GM18498 (cell line): ENCODE data around the gene LPP.

ENCODE experiments used
- ATAC-seq: cut with Tn5 transposase; IDR thresholded peaks from one replicate; pipeline ENCODE4 v1.9.1; 2021; ENCODE audit warnings: mild to moderate bottlenecking, moderate library complexity; ENCODE audit not compliant: unreplicated experiment

The LPP gene

DNA sequence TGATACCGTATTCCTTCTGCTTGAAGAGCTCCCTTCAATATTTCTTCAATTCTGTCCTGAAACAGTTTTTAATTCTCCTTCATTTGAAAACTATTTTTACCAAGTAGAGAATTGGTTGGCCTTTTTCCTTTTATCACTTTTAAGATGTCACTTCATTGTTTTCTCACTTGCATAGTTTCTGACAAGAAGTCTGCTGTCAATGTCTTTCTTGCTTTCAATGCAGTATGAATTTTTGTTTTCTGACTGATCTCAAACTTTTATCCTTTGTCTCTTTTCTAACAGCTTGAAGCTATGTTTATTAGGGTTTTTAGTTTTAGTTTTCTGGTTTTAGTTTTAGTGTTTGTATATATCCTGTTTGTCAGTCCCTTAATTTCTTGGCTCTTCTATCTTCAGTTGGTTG, 653.0 kb downstream of the LPP start:
- ATAC-seq = no peak

DNA sequence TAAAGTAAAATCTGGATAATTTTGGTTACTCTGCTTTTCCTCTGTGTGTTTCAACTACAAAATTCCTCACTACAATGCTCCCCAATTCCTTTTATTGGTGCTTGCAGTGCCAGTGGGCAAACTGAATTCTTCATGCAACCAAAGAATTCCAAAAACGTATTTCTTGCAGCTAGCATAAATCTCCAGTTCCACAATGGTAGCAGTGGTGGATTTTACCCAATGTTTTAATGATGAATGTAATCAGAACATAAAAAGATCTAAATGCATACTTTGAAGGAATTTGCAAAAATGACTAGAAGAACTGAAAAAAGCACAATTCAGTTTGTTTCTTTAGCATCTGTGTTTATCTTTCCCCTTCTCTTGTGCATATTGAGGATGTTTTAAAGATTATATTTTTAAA, 658.2 kb downstream of the LPP start:
- ATAC-seq = no peak

DNA sequence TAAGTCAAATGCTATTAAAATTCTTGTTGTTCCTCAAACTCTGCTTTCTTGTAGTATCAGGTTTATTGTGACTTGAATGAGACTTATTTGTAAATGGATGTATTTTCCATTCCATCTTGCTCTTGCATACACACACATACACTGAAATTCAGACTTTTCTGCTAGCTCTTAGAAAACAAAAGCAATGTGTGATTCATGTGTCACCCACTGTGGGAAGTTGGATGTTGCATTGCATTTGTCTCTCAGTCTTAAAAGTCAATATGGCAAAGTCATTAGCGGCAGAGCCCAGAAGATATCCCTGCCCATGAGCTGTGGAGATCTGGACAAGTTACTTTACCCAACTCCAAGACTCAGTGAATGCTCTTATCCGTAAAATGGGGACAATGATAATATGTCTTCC, 660.6 kb downstream of the LPP start:
- ATAC-seq = no peak

DNA sequence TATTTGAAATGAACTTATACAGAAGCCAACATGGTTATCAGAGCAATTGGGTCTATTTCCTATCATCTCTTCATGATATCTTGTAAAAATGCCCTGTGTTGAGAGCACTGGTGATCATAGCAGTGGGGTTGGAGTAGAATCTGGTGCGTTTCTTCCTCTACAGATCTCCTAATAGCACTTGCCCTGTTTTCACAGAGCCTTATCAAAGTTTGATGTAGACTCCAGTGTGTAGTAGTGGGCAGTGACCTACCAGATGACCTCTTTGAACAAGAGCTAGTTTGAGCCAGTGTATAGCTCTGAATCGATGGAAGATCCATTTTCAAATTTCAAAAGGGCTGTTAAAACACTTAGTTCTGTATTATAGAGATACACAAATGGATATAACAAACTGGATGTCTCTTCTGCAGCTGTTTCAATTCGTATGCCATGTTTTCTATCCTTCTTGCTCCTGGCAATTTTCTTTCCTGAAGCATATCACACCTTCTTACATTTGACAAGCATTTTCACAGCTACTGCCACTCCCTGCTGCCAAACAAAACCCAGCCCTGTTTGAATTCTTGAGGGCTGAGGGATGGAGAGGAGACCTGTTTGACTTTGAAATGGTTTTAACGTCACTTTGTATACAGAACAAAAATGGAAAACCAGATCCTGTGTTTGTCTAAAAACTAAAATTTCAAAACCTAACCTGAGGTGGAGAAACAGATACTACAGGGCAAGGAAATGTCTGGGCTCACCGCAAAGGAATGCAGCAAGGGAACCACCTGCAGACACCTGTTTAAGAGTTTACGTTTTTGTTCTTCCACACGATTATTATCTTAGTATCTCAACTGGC, 663.4 kb downstream of the LPP start:
- no peak for ATAC-seq

DNA sequence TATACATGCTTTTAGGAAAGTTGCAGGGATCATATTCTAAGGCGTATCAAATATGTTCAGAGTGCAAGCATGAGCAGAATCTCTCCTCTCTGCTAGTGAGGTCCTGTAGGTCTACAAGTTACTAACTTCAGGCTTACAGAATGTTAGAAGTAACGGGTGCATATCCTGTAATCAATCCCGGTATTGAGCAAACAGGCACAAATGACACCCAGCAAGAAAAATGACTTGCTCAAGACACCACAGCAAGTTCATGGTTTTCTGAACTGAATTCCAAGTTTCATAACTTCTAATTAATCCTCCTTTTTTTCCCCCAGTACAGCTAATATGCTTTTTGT, 663.9 kb downstream of the LPP start:
- ATAC-seq = no peak

DNA sequence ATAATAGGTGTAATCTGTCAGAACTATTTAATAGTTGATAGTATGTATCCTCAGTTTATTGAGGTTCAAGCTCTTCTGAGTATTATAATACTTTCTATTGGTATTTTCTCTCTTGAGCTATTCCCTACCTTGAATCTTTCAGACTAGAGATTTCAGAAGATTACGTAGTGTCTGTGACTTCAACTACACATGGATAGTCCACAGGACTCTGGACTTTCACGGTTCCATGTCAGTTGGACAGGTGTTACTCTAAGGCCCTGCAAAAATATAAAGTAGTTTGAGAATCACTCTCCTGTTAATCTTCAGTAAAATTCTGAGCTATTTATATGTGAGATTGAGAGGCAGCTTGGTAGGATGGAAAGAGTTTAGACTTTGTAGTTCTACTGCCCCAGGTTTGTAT, 664.3 kb downstream of the LPP start:
- no peak for ATAC-seq

DNA sequence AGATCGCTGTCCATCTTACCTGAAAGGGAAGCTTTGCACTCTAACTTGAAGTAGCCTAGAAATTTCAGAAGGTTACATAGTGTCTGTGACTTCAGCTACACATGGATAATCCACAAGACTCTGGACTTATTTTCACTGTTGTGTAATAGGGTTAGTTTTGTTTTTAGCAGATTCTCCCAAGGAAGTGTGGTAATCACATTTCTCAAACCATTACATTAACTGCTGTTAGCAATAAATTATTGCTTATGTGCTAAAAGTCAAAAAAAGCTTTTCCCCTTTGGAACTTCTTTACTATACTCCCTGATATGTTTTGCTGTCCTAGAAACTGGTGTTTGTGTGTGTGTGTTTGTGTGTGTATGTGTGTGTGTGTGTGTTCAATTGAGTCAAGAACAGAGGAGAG, 666.0 kb downstream of the LPP start:
- ATAC-seq = no peak

DNA sequence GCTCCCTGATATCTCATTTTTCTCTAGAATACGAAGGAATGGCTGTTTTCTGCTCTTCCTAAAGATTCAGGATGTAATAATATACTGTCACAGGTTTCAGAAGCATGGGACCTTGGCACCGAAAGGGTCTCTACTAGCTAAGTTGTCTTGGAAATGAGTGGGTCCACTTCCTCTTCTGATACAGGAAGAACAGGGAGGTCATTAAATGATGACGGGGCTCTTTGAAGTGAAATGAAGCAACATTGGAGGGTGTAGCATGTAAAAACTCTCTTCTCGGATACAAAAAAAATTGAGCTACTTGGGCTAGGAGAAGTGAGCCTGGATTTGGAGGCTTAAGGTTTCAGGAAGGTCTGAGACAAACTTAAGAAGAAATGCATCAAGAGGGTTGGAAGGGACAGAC, 668.0 kb downstream of the LPP start:
- ATAC-seq = no peak

DNA sequence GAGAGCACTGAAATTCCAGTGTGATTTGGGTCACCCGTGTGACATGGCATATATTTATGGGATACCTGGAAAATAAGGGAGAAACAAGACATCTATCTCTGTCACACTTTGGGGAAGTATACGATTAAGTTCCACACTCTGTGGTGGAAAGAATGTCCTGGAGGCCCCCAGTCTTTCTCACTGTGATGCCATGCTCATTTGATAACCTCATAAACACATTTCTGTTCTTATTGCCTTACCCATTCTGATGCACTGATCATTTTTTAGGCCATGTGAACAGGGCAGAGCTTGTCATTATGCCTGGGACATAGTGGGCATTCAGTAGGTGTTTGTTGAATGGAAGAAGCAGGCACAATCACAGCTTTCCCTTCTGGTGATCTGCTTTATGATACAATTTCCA, 668.5 kb downstream of the LPP start:
- ATAC-seq = no peak

DNA sequence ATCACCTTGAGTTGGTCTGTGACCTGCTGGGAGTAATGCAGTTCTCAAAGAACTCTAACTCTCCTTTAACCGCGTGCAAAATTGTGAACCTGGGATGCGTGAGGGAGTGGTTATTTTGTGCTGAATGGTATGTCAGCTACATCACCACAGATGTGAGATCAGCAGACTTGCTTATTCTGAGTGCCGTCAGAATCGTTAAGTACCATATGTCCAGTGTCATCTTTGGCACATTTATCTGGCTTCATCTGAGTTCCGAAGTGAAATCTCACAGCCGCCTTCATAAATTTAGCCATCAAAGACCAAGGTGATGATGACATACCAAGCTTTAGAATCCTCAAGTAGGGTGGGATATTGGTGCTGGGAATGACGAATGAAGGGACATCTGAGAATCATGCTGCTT, 670.6 kb downstream of the LPP start:
- no peak for ATAC-seq

DNA sequence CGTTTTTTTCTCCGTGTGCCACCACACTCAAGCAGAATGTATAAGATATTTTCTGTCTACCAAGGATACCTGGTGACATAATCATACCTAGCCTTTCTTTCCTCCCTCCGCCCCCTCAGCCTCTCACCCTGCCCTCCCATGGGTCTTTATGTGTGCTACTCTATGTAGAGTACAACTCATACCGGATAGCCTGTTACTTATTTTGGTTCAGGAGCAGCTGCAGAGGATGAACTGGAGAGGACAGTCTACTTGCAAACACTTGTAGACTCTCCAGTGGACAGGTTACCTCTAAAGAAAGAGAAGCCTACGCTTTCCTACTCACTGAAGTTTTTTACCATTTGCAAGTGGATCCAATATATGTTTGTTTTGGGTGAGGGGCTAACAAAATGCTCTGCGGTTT, 671.9 kb downstream of the LPP start:
- no peak for ATAC-seq

DNA sequence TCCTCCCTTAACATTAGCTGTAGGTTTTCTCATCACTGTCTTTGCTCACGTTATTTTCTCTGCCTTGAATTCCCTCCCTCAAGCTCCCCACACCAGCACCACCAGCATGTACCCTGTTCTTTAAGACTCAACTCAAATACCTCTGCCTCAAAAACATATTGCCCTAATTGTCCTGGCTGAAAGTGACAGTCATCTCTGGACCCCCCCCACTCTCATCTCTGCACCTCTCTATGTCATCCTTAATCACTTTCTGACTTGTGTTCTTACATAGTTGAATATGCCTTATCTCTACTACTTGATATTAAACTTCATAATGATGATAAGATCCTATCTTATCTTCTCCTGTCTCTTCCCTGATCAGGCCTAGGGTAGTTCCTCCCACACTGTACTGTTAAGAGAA, 672.6 kb downstream of the LPP start:
- no peak for ATAC-seq

DNA sequence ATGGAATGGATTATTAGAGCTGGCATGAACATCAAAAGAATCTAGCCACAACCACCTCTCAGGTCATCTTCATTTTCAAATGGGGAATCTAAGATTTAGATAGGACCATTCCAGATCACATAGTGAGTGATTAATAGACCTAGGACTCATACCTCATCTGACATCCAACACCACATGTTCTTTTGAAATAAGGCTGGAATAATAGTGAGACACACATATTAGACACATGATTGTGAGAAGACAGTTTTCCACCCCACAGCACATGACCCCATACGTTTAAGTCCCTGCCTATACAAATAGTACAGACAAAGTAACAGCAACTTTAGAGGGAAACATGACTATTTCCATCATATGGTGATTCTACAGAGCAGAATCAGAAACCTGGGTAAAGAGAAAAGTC, 673.1 kb downstream of the LPP start:
- no peak for ATAC-seq

DNA sequence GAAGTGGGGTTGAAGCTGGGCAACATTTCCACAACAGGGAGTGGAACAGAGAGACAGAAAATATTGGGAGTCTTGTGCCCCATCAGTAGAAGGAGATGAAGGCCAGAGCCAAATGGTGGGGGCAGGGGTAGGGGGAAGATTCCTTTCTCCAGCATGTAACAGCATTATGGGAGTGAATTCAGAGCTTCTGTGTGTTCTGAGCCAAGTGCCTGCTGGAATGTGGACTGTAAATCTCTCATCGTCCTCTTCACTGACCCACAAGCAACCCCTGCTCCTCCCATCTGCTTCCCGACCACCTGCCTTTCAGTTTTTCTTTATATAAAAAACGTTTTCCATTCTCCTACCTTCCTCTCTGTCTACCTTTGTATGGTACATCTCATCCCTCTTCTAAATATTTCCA, 673.6 kb downstream of the LPP start:
- ATAC-seq = no peak

DNA sequence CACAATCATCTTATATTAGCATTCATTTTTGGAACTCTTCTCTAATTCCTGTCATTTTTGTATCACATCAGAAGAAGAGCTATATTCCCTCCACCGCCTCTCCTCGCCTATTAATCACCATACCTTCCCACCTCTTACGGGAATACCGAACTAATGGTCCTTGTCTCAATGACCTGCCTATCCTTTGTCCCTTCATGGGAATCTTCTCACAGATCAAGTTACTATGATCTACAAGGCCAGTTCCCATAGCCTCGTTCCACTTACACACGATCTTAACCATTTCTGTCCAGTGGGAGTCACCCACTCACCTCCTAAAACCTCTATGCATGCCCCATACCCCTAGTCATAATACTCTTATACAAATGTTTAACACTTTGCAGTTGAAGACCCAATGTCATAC, 675.2 kb downstream of the LPP start:
- no peak for ATAC-seq

DNA sequence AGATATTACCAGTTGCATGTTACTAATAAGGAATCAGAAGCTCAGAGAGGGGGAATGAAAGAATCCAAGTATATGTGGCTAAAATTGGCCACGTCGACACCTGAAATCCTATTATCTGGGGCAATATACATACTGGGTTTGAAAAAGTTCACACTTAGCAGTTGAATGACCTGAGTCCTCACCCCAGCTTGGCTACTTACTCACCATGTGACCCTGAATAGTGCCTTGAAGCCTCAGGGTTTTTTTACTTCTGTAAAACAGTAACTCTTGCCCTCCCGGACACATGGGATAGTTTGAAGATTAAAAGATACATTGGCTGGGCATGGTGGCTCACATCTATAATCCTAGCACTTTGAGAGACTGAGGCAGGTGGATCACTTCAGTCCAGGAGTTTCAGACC, 675.6 kb downstream of the LPP start:
- ATAC-seq = no peak

DNA sequence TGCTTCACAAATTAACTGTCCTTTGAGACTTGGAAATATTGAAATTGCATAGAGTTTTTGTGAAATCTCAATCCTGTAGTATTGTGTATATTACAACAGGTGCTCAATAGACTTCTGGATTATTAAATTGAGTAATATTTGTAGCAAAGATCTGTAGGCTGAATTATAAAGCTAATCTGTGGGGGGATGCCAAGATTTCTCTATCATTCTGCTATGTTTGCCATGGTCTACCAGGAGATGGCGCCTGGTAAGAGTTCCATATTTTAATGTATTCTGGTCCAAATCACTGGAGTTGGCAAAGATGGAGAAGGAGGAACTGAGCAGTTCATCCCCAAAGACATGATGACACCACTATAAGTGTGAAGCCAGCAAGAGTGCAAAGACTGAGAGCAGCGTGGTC, 676.9 kb downstream of the LPP start:
- no peak for ATAC-seq

DNA sequence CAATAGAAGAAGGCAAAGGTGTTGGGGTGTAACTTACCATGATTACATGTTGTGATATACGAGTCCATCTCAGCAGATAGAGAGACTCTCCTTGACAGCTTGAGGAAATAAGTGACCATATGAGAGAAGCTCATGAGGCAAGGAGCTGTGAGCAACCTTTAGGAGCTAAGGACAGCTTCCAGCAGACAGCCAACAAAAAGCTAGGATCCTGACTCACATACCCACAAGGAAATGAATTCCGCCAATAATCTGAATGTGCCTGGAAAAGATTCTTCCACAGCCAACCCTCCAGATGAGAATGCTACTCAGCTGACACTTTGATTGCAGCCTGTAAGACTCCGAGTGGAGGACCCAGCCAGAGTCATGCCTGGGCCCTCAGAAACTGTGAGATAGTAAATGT, 678.2 kb downstream of the LPP start:
- no peak for ATAC-seq

DNA sequence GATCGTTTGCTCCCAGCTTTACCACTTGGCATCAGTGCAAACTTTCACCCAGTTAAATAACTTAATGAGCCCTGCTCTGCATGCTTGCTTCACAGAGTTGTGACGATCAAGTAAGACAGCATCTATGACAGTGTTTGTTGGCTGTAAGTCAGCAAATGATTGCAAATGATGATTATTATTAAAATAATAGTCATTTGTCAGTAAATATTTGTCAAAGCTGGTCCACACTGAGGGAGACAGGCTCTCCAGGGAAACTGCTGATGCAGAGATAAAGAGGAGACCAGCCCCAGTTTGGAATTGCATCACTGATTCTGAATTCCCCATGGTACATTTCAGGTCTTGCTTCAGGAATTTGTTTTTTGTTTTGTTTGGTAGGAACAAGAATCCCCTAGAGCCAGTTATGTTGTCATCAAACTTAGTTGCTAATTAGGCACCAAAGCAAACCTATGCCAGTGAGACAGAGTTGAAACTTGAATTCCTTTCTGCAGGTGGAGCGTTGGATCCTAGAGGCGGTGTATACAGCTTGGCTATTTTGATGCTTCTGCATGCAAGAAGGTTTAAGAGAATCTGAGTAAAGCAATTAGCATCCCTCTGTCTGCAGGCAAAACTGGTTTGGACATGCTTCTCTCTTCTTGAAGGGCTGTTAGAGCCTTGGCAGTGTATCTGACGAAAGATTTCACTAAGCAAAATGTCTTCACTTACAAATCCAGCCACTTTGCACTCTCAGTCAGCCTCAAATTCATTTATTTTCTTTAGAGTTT, 679.2 kb downstream of the LPP start:
- no peak for ATAC-seq

DNA sequence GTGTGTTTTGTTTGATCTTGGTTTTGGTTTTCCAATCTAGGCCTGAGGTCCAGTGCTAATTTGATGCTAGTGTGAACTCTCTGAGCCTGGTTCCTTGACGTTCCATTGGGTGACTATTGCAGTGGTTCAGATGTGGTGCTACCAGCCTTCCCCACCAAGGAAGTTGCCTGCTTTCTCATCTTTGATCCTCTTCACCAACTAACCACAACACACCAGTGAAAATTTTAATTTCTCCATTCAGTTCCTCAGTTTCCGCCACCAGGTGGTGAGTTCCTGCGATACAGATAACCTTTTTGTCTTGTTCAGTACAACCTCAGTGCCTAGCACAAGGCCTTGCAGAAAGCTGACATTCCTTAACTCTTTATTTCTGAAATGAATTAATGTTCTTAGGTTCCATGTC, 680.4 kb downstream of the LPP start:
- ATAC-seq = no peak

DNA sequence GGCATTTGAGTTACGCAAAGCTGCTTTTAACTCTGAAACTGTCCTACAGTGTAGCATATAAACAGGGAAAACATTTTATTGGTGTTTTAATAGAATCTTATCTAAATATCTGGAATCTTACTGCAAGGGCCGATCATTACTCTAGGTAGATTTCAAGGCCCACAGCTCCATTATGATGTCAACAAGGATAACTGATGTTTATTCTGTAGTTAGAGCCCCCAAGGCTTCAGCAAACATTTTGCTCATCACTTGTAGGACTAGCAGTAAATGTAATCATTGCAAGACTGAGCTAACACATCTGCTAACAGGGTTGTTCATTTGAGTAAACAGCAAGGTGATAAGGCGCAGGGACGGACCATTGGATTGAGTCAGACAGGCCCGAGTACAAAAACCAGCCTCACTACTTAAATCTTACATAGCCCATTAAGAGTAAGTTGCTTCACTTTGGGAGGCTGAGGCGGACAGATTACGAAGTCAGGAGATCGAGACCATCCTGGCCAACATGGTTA, 685.3 kb downstream of the LPP start:
- ATAC-seq = no peak

DNA sequence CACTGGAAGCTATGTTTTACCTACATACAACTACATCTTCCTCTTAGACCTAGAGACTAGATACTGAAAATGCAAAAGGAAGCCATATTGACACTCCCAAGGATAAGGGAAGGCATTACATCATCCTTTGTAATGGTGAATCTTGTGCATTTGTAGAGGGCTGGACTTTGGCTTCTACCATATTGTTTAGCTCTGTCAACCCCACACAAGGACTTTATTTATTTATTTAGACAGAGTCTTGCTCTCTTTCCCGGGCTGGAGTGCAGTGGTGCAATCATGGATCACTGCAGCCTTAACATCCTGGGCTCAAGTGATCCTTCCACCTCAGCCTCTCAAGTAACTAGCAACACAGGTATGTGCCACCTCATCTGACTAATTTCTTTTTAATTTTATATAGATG, 686.3 kb downstream of the LPP start:
- ATAC-seq = no peak

DNA sequence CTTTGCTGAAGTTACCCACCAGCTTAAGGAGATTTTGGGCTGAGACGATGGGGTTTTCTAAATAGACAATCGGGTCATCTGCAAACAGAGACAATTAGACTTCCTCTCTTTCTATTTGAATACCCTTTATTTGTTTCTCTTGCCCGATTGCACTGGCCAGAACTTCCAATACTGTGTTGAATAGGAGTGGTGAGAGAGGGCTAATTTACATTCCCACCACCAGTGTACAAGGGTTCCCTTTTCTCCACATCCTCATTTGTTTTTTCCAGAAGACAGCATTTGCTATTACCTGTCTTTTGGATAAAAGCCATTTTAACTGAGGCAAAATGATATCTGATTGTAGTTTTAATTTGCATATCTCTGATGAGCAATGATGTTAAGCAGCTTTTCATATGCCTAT, 687.9 kb downstream of the LPP start:
- no peak for ATAC-seq
